ENCODE results near the gene RCOR3. TPM values are rescaled to one million over a fixed set of nuclear protein-coding genes. Genes with fewer than 3 reads are reported as not detected.
"Not testable (repeated sequence)": the region's sequence is repeated elsewhere in the genome, so short reads cannot be mapped to it uniquely, and the experiment has no call there.

Gene RCOR3
- polyA plus RNA-seq, 1 donor, result 56.7 TPM

GRCh38 chr1:211341999-211342398, 82.8 kb downstream of the RCOR3 start:
- DNase-seq, result no peak

DNA sequence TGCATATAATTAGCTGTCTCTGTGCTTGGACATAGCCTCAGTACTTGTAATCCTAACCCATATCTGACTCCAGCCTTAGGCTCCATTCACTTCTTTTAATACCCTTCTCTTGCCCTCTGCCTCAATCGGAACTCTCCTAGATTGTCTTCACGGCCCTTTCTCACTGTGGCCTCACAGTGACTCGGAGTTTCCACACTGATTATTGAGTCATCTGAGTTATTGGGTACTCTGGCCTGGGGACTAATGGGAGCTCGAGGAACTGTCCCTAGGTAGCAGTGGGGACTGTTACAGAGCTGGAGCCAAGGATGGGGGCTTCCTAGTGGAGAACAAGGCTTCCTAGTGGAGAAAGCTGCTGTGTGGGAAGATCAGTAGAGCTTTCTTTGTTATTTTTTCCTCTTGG, 84.4 kb downstream of the RCOR3 start:
- DNase-seq, result no peak

- no peak for DNase-seq
Measured at GRCh38 chr1:211344152-211344618, 85.0 kb downstream of the RCOR3 start.

- no peak for DNase-seq
Measured at GRCh38 chr1:211345719-211346118, 86.6 kb downstream of the RCOR3 start.

GRCh38 chr1:211347077-211347844, 88.1 kb downstream of the RCOR3 start:
- no peak for DNase-seq

GRCh38 chr1:211348547-211348946, 89.4 kb downstream of the RCOR3 start:
- DNase-seq, result no peak

- no peak for DNase-seq
Measured at GRCh38 chr1:211349741-211350140, 90.6 kb downstream of the RCOR3 start.

- DNase-seq, result not testable (repeated sequence)
Measured at GRCh38 chr1:211352055-211352454, 92.9 kb downstream of the RCOR3 start.

DNA sequence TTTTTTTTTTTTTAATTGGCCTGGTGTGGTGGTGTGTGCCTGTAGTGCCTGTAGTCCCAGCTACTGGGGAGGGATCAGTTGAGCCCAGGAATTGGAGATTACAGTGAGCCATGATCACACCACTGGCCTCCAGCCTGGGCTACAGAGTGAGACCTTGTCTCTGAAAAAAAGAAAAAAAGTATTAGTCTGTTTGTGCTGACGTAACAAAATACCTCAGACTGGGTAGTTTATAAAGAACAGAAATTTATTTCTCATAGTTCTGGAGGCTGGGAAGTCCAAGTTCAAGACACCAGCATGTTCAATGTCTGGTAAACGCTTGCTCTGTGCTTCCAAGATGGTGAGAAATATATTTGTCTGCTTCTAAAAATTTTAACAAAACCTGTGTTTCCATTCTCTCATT, 93.3 kb downstream of the RCOR3 start:
- DNase-seq, result no peak

DNA sequence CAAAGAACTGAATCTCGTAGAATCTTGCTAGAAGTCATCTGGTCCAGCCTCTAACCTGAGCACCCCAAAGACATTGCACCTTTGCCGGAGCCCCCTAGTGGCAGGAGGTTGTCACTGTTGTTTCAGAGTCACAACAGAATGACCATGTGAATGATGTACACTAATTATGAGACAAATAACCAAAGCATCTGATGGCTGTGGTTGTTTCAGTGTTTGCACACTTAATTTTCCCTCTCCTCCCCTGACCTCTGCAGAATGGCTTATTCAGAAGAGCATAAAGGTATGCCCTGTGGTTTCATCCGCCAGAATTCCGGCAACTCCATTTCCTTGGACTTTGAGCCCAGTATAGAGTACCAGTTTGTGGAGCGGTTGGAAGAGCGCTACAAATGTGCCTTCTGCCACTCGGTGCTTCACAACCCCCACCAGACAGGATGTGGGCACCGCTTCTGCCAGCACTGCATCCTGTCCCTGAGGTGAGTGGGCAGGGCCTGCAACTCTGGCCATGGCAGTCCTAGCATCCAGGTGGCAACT, 93.9 kb downstream of the RCOR3 start:
- DNase-seq, result no peak

DNA sequence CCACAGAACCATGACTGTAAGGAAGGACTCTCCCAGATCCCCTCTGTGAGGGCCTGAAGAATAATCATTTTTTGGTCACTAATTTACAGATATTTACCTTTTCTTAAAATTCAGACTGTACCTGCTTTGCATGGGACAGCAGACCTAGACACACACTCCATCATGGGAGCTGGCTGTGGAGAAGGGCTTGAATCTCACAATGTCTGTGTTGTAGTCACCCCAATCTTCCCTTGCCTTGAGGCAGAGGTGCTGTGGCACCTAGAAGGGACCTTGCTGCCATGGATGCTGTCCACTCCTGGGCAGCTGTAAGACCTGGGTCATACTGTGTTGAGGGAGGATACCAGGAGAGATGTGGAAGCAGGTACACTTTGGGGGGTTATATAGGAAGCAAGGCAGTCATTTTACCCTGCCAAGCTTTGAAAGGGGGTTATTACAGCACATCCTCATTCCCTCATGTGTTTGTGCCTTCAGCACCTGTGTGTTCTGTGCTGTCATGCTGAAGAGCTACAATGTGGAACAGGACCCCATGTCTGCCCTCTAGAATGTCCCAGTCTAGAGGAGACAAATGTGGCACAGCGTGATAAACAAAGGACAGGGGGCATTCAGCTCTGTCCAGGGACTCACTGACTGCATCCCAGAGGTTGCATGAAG, 94.5 kb downstream of the RCOR3 start:
- no peak for DNase-seq

GRCh38 chr1:211355873-211356272, 96.7 kb downstream of the RCOR3 start:
- no peak for DNase-seq

GRCh38 chr1:211356723-211357407, 97.7 kb downstream of the RCOR3 start:
- no peak for DNase-seq

DNA sequence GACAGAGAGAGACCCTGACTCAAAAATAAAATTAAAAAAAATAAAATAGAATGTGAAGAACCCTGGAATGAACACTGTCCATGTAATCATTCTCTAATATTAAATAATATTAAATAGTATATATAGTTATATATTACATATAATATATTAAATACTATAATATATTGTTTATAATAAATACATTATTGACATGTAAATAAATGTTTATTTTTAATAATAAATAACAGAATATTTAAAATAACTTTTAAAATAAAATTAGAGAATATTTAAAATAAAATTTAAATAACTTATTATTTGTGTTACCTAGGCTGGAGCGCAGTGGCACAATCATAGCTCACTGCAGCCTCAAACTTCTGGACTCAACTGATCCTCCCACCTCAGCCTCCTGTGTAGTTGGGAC, 99.5 kb downstream of the RCOR3 start:
- no peak for DNase-seq

DNA sequence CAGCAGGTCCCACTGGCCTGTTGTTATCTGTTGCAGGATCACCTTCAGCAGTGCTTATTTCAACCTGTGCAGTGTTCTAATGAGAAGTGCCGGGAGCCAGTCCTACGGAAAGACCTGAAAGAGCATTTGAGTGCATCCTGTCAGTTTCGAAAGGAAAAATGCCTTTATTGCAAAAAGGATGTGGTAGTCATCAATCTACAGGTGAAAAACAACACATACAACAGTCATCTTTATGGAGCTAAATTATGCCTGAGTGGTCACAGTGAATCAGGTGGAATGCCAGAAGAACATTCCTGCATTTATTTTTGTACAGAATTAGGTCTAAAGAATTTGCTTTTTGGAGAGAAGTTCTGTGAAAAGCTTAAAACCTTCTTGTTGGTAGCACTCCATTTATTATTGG, 100.7 kb downstream of the RCOR3 start:
- no peak for DNase-seq

DNA sequence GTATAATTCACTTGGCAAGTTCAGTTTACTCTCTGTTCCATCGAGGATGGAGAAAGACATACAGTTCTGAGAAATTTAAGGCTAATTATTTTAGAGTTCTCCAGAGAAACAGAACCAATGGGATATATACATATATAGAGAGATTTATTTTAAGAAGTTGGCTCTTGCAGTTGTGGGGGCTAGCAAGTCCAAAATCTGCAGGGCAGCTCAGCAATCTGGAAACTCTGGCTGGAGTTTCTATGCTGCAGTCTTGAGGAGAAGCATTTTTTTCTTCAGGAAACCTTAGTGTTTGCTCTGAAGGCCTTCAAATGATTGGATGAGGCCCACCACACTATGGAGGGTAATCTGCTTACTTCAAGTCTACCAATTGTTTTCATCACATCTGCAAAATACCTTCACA, 102.0 kb downstream of the RCOR3 start:
- no peak for DNase-seq

Other genes starting within 250 kb of the RCOR3 start
- 0.49 TPM for gene KCNH1, start 125.2 kb upstream of the RCOR3 start, polyA plus RNA-seq (ENCODE audit: insufficient read length)
- gene TRAF5, start 67.5 kb downstream of the RCOR3 start, polyA plus RNA-seq (ENCODE audit: insufficient read length), result 23.1 TPM
- 1.9 TPM for gene RD3, start 232.8 kb downstream of the RCOR3 start, polyA plus RNA-seq (ENCODE audit: insufficient read length)